WI38 (cell line): ENCODE measurements around the gene CHPF.
A peak's percentile ranks its signal among the peaks of the same experiment; 100 is the strongest.

Source experiments
- H3K4me3 ChIP-seq: 2 replicates; pipeline ENCODE4 v1.5.1; 2011; ENCODE audit warnings: low read depth, mild to moderate bottlenecking, control low read depth, low read length
- TF ChIP-seq, protein P1 (sequence below): IDR thresholded peaks from 2 replicates; pipeline ENCODE4 v1.5.1; 2012; ENCODE audit warnings: low read depth, mild to moderate bottlenecking, control low read depth, low read length

CHPF gene

GRCh38 chr2:219576505-219577388, 33.1 kb upstream of the CHPF start:
- TF ChIP-seq, protein P1, sequence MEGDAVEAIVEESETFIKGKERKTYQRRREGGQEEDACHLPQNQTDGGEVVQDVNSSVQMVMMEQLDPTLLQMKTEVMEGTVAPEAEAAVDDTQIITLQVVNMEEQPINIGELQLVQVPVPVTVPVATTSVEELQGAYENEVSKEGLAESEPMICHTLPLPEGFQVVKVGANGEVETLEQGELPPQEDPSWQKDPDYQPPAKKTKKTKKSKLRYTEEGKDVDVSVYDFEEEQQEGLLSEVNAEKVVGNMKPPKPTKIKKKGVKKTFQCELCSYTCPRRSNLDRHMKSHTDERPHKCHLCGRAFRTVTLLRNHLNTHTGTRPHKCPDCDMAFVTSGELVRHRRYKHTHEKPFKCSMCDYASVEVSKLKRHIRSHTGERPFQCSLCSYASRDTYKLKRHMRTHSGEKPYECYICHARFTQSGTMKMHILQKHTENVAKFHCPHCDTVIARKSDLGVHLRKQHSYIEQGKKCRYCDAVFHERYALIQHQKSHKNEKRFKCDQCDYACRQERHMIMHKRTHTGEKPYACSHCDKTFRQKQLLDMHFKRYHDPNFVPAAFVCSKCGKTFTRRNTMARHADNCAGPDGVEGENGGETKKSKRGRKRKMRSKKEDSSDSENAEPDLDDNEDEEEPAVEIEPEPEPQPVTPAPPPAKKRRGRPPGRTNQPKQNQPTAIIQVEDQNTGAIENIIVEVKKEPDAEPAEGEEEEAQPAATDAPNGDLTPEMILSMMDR, result no peak
- no peak overlapping the region for H3K4me3 ChIP-seq

GRCh38 chr2:219575566-219576504, 32.2 kb upstream of the CHPF start:
- no peak overlapping the region for H3K4me3 ChIP-seq
- TF ChIP-seq, protein P1, result no peak

GRCh38 chr2:219574484-219575311, 31.1 kb upstream of the CHPF start:
- no peak overlapping the region for H3K4me3 ChIP-seq
- TF ChIP-seq, protein P1, result no peak

GRCh38 chr2:219573166-219573565, 29.6 kb upstream of the CHPF start:
- TF ChIP-seq, protein P1, result no peak
- H3K4me3 ChIP-seq, result no peak overlapping the region

GRCh38 chr2:219572237-219573001, 28.8 kb upstream of the CHPF start, which contains the start of gene INHA:
Gene INHA, plus strand, starts transcription at chr2:219572310. Its CDS starts 65 bp downstream, at chr2:219572375.
- TF ChIP-seq, protein P1, result no peak

More at GRCh38 chr2:219572237-219573001, 28.8 kb upstream of the CHPF start, which contains the start of gene INHA:
- H3K4me3 ChIP-seq, result peak within 1 kb of the TSS; percentile 63
